ENCODE measurements around the gene NOS3. TPM values are rescaled to one million over a fixed set of nuclear protein-coding genes. Genes with fewer than 3 reads are reported as not detected.

Gene NOS3
- total and polyA plus RNA-seq, 9 of the 15 experiments (the other 6 are each of a cell fraction or from before 2014, with no cell fraction given) = 1.1 to 121 (median 23.6) TPM

- TF ChIP-seq HMGXB4 (CRISPR knock-in tag; IDR thresholded peaks at IDR 0.05) (no peak), C11orf30 (IDR thresholded peaks at IDR 0.05; ENCODE audit: low read depth) (no peak), CHD4 (IDR thresholded peaks at IDR 0.05; ENCODE audit: insufficient read depth, insufficient replicate concordance, low read depth, low read length, poor library complexity, severe bottlenecking) (no peak), FOXP1 (CRISPR knock-in tag; IDR thresholded peaks at IDR 0.05) (peak; percentile 24; the same call in 1 of the 2 replicates), CCAR2 (IDR thresholded peaks at IDR 0.05; ENCODE audit: low read depth, low read length) (no peak), HMGN3 (IDR thresholded peaks at IDR 0.05; ENCODE audit: borderline replicate concordance, extremely low read depth, insufficient read length, low read depth, low read length) (no peak), E2F3 (CRISPR knock-in tag; IDR thresholded peaks at IDR 0.05) (0 out of 2 replicates have a peak, but pooled peaks have one; percentile 13), ZNF232 (CRISPR knock-in tag; IDR thresholded peaks at IDR 0.05) (no peak), FUS (optimal IDR thresholded peaks at IDR 0.05; ENCODE audit: low read depth, low read length) (no peak), ZBTB2 (IDR thresholded peaks at IDR 0.05) (no peak; the same call in 1 of the 2 replicates), SRSF1 (IDR thresholded peaks at IDR 0.05; ENCODE audit: low read depth, low read length) (no peak), RBBP5 (IDR thresholded peaks at IDR 0.05; ENCODE audit: borderline replicate concordance, insufficient read depth, low read length, poor library complexity, severe bottlenecking) (no peak), SOX6 (IDR thresholded peaks at IDR 0.05) (no peak), ZNF766 (CRISPR knock-in tag; conservative IDR thresholded peaks at IDR 0.05) (no peak), PATZ1 (CRISPR knock-in tag; IDR thresholded peaks at IDR 0.05; ENCODE audit: borderline replicate concordance) (no peak), AFF1 (IDR thresholded peaks at IDR 0.05; ENCODE audit: low read depth in 1 of 2, partially characterized antibody in 2 of 2) (peak in 1 of 2 experiments; percentile 27), ATF7 (IDR thresholded peaks at IDR 0.05) (no peak), SNRNP70 (optimal IDR thresholded peaks at IDR 0.05; ENCODE audit: low read depth, low read length) (no peak)
These were observed 68.1 kb downstream of the NOS3 start (continued) for GRCh38 chr7:151058781-151059366.

Measured in K562 (cell line).